Measurements from ENCODE around the gene SOSTDC1.

DNA sequence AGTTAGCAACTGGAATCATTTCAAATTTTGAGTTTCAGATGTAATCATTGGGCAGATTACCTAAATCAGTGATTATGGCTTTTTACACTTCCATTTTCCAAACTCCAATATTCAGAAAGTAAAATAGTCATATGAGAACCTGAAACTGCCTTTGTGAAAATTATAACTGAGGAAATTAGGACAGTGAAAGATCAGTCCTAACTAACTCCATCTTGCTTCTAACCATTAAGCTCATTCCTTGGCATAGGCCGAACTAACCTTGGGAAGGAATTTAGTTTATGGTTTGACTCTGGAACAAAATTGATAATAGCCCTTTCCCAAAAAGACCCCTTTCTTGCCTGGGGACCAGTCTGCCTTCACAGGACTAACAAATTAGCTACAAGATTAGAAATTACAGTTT, 46.4 kb downstream of the SOSTDC1 start:
- TF ChIP-seq, protein P1, sequence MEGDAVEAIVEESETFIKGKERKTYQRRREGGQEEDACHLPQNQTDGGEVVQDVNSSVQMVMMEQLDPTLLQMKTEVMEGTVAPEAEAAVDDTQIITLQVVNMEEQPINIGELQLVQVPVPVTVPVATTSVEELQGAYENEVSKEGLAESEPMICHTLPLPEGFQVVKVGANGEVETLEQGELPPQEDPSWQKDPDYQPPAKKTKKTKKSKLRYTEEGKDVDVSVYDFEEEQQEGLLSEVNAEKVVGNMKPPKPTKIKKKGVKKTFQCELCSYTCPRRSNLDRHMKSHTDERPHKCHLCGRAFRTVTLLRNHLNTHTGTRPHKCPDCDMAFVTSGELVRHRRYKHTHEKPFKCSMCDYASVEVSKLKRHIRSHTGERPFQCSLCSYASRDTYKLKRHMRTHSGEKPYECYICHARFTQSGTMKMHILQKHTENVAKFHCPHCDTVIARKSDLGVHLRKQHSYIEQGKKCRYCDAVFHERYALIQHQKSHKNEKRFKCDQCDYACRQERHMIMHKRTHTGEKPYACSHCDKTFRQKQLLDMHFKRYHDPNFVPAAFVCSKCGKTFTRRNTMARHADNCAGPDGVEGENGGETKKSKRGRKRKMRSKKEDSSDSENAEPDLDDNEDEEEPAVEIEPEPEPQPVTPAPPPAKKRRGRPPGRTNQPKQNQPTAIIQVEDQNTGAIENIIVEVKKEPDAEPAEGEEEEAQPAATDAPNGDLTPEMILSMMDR (IDR thresholded peaks at IDR 0.05; ENCODE audit: low read depth, low read length) = no peak
- no peak for TF ChIP-seq POLR2A (IDR thresholded peaks at IDR 0.05; ENCODE audit: extremely low read depth, insufficient read length)

All from NB4 (cell line).